WTC11 (cell line): ENCODE measurements around the gene MESP1. TPM values are rescaled to one million over a fixed set of nuclear protein-coding genes. Genes with fewer than 3 reads are reported as not detected.

Source experiments
- ERG ChIP-seq: fragments of 250-450 bp; sonication (Bioruptor Pico); IDR thresholded peaks from 2 replicates; pipeline ENCODE4 v1.8.0; 2021; ENCODE audit warnings: mild to moderate bottlenecking
- PRDM15 ChIP-seq: sonication (generic); formaldehyde crosslinking; IDR thresholded peaks from 2 replicates; pipeline ENCODE4 v1.8.0; 2022; ENCODE audit warnings: missing genetic modification reagents
- SOX15 ChIP-seq: fragments of 250-450 bp; sonication (Bioruptor Pico); IDR thresholded peaks from 2 replicates; pipeline ENCODE4 v1.9.0; 2021; ENCODE audit warnings: mild to moderate bottlenecking
- ZBTB21 ChIP-seq: sonication (generic); formaldehyde crosslinking; IDR thresholded peaks from 2 replicates; pipeline ENCODE4 v1.8.1; 2023; ENCODE audit warnings: mild to moderate bottlenecking, missing genetic modification reagents, borderline replicate concordance
- ZBTB43 ChIP-seq: sonication (generic); formaldehyde crosslinking; IDR thresholded peaks from 2 replicates; pipeline ENCODE4 v1.8.1; 2023; ENCODE audit warnings: mild to moderate bottlenecking, missing genetic modification reagents
- total RNA-seq: library from RNA; stranded (reverse); gene quantifications from 3 replicates; pipeline ENCODE4 v1.2.3, GENCODE V29; 2021

MESP1 gene
- total RNA-seq, 1 experiment from 2014 or later: 0.50 TPM

GRCh38 chr15:89704411-89704810 is 46.6 kb downstream of the MESP1 start (continued):
- TF ChIP-seq PRDM15: no peak
- no peak for TF ChIP-seq ZBTB43 (CRISPR knock-in tag)
- TF ChIP-seq ERG: no peak
- no peak for TF ChIP-seq ZBTB21
- TF ChIP-seq SOX15 (CRISPR knock-in tag): no peak
- TF ChIP-seq, all 79 proteins: peak for 0

Other genes starting within 250 kb of the MESP1 start
- 33.7 to 37.4 TPM (median 33.8 TPM) in 3 replicates for gene TICRR, start 175.8 kb downstream of the MESP1 start, total RNA-seq
- 20.4 to 21.8 TPM (median 21.3 TPM) in 3 replicates for gene KIF7, start 95.8 kb downstream of the MESP1 start, total RNA-seq
- 0.37 to 0.70 TPM (median 0.48 TPM) in 3 replicates for gene PLIN1, start 71.9 kb downstream of the MESP1 start, total RNA-seq
- gene PEX11A, start 60.5 kb downstream of the MESP1 start, total RNA-seq: 2.9 to 3.5 TPM (median 3.0 TPM) in 3 replicates
- 0.09 TPM in 1 of 3 replicates, not detected in the others for gene WDR93, start 60.4 kb downstream of the MESP1 start, total RNA-seq
- gene MESP2, start 25.1 kb upstream of the MESP1 start, total RNA-seq: 0.66 to 1.0 TPM (median 0.68 TPM) in 3 replicates
- 3.5 to 5.8 TPM (median 4.0 TPM) in 3 replicates for gene ANPEP, start 63.6 kb upstream of the MESP1 start, total RNA-seq
- gene AP3S2, start 142.7 kb upstream of the MESP1 start, total RNA-seq: 35.7 to 40.0 TPM (median 36.7 TPM) in 3 replicates
- gene ARPIN, start 161.7 kb upstream of the MESP1 start, total RNA-seq: 3.5 to 4.8 TPM (median 4.7 TPM) in 3 replicates